Epidermal melanocyte (primary cell): Measurements from ENCODE around the gene AEN.

Source experiments
- DNase-seq: peaks from one replicate; pipeline ENCODE4 v3.0.0; 2011; ENCODE audit warnings: low spot score; ENCODE audit not compliant: insufficient read length

Gene AEN

DNA sequence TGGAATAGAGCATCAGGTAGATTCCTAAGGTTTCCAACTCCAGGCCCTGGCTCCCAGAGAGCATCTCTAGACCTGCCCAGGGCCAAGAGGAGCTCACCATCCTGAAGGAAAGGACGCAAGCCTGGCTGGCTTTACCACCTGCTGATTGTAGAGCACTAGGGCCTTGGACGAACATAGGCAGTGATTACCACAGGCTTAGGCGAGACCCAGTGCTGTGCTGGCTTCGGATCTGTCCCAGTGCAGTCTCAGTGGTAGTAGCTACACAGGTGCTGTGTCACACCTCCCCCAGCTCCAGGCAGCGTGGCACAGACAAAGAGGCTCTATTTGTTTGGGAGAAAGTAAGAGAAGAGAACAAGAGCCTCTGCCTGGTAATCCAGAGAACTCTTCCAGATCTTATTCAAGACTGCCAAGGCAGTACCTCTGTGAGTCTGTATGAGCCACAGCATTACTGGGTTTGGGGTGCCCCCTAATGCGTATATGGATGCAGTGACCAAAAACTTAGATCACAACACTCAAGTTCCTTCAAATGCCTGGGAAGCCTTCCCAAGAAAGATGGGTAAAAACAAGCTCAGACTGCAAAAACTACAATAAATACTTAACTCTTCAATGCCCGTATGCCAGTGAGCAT is 43.1 kb downstream of the AEN start:
- no peak for DNase-seq

DNA sequence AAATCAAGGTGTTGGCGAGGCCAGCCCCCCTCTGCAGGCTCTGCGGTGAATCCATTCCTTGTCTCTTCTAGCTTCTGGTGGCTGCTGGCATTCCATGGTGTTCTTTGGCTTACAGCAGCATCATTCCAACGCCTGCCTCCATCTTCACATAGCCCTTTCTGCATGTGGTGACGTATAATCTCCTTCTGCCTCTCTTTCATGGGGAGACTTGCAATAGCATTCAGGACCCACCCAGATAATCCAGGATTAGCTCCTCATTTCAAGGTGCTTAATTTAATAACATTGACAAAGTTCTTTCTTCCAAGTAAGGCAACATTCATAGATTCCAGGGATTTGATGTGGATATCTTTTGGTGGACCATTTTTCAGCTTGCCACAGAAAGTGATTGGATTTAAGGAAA is 53.5 kb downstream of the AEN start:
- no peak for DNase-seq

DNA sequence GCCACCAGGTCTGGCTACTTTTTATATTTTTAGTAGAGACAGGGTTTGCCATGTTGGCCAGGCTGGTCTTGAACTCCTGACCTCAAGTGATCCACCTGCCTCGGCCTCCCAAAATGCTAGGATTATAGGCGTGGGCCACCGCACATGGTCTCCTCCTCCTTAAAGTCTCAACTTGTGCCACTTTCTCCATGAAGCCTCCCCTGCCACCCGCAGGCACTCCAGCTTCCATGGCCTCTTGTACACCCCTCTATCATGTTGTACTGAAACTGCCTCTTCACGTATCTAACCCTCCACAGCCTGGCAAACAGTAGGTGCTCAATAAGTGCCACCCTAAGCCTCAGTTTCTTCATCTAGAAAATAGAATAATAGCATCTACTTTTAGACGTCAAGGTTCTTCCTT is 57.6 kb downstream of the AEN start:
- DNase-seq, result no peak

DNA sequence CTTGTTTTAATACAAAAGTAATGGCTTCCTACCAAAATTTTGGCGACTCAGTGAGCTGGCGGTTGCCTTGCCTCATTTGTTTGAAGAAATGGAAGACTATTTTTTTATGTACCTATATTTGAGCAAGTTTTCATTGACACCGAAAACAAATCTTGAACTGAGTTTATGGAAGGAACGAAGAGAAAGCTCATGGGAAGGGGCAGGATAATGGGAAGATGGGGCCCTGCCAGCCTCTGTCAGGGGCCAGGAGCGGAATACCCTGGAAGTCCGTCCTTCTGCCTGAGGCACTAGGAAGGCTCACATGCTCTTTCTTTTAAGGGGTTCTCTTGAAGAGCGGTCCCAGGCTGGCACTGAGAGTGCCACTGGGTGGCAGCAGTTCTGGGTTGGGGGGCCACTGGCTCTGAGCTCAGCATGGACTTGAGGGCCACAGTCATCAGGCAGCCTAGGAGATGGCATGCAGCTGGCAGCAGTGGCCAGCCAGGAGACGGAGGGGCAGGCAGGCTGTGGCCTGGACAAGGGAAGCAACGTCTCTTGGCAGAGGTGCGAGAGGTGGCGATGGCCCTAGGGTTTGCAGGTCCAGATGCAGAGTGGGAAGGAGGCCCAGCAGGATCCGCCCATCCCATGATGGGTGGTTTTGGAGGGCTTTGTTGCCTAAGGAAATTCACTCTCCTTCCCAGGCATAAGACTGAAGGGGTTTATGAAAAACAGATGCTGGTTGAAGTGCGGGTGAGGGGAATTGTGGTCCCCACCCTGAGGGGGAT is 59.3 kb downstream of the AEN start:
- no peak for DNase-seq

- no peak for DNase-seq
These were observed 60.6 kb downstream of the AEN start for GRCh38 chr15:88681610-88682221.
